ENCODE results near the gene GRM5. TPM values are rescaled to one million over a fixed set of nuclear protein-coding genes. Genes with fewer than 3 reads are reported as not detected.

The GRM5 gene
- total RNA-seq, 4 donors from 2014 or later = not detected

GRCh38 chr11:88489030-88489429, 576.8 kb downstream of the GRM5 start:
- TF ChIP-seq POLR2A (IDR thresholded peaks at IDR 0.05) (no peak), POLR2AphosphoS5 (IDR thresholded peaks at IDR 0.05) (no peak), CTCF (IDR thresholded peaks at IDR 0.05) (no peak), EP300 (IDR thresholded peaks at IDR 0.05) (no peak)

GRCh38 chr11:88487646-88488045, 578.1 kb downstream of the GRM5 start:
- Histone ChIP-seq H3K27ac (no peak overlapping the region), H3K9me3 (no peaks in the 10 kb centered on the region), H3K27me3 (no peaks in the 10 kb centered on the region), H3K4me3 (no peak overlapping the region), H3K36me3 (no peaks in the 10 kb centered on the region), H3K4me1 (no peaks in the 10 kb centered on the region)
- no peak for TF ChIP-seq POLR2AphosphoS5 (IDR thresholded peaks at IDR 0.05)
- no peak for TF ChIP-seq EP300 (IDR thresholded peaks at IDR 0.05)
- no peak for TF ChIP-seq POLR2A (IDR thresholded peaks at IDR 0.05)
- no peak for TF ChIP-seq CTCF (IDR thresholded peaks at IDR 0.05)
- WGBS, 2 donors (ENCODE audit: low coverage in 1 of 2) = 88 to 91% methylated on average over 1 of the region's 1 CpG
- ATAC-seq = no peak

More at GRCh38 chr11:88489030-88489429, 576.8 kb downstream of the GRM5 start:
- Histone ChIP-seq H3K9me3 (no peaks in the 10 kb centered on the region), H3K27me3 (no peaks in the 10 kb centered on the region), H3K27ac (no peak overlapping the region), H3K4me3 (no peak overlapping the region), H3K4me1 (no peaks in the 10 kb centered on the region), H3K36me3 (no peaks in the 10 kb centered on the region)
- ATAC-seq = no peak
- WGBS, 2 donors (ENCODE audit: low coverage in 1 of 2) = 69 to 86% methylated on average over 2 of the region's 2 CpGs

- H3K27ac ChIP-seq = no peak overlapping the region
- H3K4me3 ChIP-seq = no peak overlapping the region
- no peak for TF ChIP-seq POLR2A (IDR thresholded peaks at IDR 0.05)
- TF ChIP-seq CTCF (IDR thresholded peaks at IDR 0.05) = peak in 2 of 4 experiments; percentile 30 to 52
- no peak for TF ChIP-seq EP300 (IDR thresholded peaks at IDR 0.05)
- no peaks in the 10 kb centered on the region for H3K36me3 ChIP-seq
- no peak for ATAC-seq
- peaks cover 0 to 8% (median 0%) of the 10 kb centered on the region in 3 donors for H3K4me1 ChIP-seq
- no peaks in the 10 kb centered on the region for H3K9me3 ChIP-seq
- no peaks in the 10 kb centered on the region for H3K27me3 ChIP-seq
- WGBS, 2 donors (ENCODE audit: low coverage in 1 of 2) = no CpG with 5 or more reads among the region's 6 CpGs
Observed at GRCh38 chr11:88484873-88485621, 580.7 kb downstream of the GRM5 start.

GRCh38 chr11:88482871-88483301, 582.9 kb downstream of the GRM5 start:
- no peaks in the 10 kb centered on the region for H3K27me3 ChIP-seq
- no peak overlapping the region for H3K27ac ChIP-seq
- no peaks in the 10 kb centered on the region for H3K36me3 ChIP-seq
- WGBS, 2 donors (ENCODE audit: low coverage in 1 of 2) = 82% methylated on average over 2 of the region's 2 CpGs
- H3K9me3 ChIP-seq = no peaks in the 10 kb centered on the region
- TF ChIP-seq POLR2AphosphoS5 (IDR thresholded peaks at IDR 0.05) = no peak
- TF ChIP-seq CTCF (IDR thresholded peaks at IDR 0.05) = no peak
- TF ChIP-seq EP300 (IDR thresholded peaks at IDR 0.05) = no peak
- no peak for TF ChIP-seq POLR2A (IDR thresholded peaks at IDR 0.05)
- no peak overlapping the region for H3K4me3 ChIP-seq
- ATAC-seq = no peak
- peaks cover 0 to 8% (median 0%) of the 10 kb centered on the region in 3 donors for H3K4me1 ChIP-seq

GRCh38 chr11:88480223-88480622, 585.6 kb downstream of the GRM5 start:
- 31 to 50% methylated on average over 1 of the region's 1 CpG for WGBS, 2 donors (ENCODE audit: low coverage in 1 of 2)
- Histone ChIP-seq H3K27me3 (no peaks in the 10 kb centered on the region), H3K9me3 (no peaks in the 10 kb centered on the region), H3K36me3 (no peaks in the 10 kb centered on the region), H3K4me3 (no peak overlapping the region), H3K27ac (no peak overlapping the region), H3K4me1 (peaks cover 0 to 16% (median 0%) of the 10 kb centered on the region in 3 donors)
- TF ChIP-seq POLR2A (IDR thresholded peaks at IDR 0.05) (no peak), POLR2AphosphoS5 (IDR thresholded peaks at IDR 0.05) (peak; percentile 34)
- ATAC-seq = peak; percentile 47
